ENCODE measurements around the gene CLPX.

DNA sequence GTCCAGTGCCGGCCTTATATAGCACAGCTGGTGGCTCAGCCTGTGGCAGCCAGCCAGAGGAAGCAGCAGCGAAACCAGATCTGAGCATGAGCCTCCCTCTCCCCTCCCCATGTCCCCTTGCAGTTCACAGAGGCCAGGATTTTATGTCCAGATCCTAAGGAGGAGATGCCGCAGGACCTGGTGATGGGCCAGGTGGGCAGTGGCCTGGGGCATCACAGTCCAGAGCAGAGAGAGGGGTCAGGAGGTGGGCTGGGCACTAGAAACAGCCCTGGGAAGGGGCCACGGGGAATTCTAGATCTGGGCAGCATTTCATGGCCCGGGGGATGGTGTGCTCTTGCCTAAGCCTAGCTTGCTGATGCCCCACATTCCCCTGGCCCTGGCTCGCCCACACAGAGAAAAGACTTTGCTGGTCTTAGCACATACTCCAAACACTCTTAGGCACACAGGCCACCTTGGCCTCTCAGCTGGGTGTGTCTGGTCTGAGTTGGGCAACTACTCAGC, 26.4 kb upstream of the CLPX start:
- no peak for TF ChIP-seq POLR2A (IDR thresholded peaks at IDR 0.05)
- TF ChIP-seq, protein P1, sequence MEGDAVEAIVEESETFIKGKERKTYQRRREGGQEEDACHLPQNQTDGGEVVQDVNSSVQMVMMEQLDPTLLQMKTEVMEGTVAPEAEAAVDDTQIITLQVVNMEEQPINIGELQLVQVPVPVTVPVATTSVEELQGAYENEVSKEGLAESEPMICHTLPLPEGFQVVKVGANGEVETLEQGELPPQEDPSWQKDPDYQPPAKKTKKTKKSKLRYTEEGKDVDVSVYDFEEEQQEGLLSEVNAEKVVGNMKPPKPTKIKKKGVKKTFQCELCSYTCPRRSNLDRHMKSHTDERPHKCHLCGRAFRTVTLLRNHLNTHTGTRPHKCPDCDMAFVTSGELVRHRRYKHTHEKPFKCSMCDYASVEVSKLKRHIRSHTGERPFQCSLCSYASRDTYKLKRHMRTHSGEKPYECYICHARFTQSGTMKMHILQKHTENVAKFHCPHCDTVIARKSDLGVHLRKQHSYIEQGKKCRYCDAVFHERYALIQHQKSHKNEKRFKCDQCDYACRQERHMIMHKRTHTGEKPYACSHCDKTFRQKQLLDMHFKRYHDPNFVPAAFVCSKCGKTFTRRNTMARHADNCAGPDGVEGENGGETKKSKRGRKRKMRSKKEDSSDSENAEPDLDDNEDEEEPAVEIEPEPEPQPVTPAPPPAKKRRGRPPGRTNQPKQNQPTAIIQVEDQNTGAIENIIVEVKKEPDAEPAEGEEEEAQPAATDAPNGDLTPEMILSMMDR (IDR thresholded peaks at IDR 0.05), result no peak

Data from right lobe of liver (tissue), 4 donors.